IPS-18a (cell line): Measurements from ENCODE around the gene HPSE.

Experiments
- H3K27ac ChIP-seq: one replicate; pipeline ENCODE4 v1.5.1; 2013; ENCODE audit warnings: low read length
- H3K27me3 ChIP-seq: one replicate; pipeline ENCODE4 v1.6.1; 2013; ENCODE audit warnings: mild to moderate bottlenecking, low read length; ENCODE audit not compliant: control insufficient read depth, insufficient read depth
- H3K36me3 ChIP-seq: one replicate; pipeline ENCODE4 v1.6.1; 2013; ENCODE audit warnings: low read depth, low read length; ENCODE audit not compliant: control insufficient read depth
- H3K4me1 ChIP-seq: one replicate; pipeline ENCODE4 v1.6.1; 2013; ENCODE audit warnings: low read depth, low read length; ENCODE audit not compliant: control insufficient read depth
- H3K4me3 ChIP-seq: one replicate; pipeline ENCODE4 v1.5.1; 2013; ENCODE audit warnings: low read length
- H3K9ac ChIP-seq: one replicate; pipeline ENCODE4 v1.6.1; 2013; ENCODE audit warnings: mild to moderate bottlenecking, low read length, moderate library complexity
- H3K9me3 ChIP-seq: one replicate; pipeline ENCODE4 v1.6.1; 2013; ENCODE audit warnings: low read depth, low read length; ENCODE audit not compliant: control insufficient read depth

Gene HPSE

DNA sequence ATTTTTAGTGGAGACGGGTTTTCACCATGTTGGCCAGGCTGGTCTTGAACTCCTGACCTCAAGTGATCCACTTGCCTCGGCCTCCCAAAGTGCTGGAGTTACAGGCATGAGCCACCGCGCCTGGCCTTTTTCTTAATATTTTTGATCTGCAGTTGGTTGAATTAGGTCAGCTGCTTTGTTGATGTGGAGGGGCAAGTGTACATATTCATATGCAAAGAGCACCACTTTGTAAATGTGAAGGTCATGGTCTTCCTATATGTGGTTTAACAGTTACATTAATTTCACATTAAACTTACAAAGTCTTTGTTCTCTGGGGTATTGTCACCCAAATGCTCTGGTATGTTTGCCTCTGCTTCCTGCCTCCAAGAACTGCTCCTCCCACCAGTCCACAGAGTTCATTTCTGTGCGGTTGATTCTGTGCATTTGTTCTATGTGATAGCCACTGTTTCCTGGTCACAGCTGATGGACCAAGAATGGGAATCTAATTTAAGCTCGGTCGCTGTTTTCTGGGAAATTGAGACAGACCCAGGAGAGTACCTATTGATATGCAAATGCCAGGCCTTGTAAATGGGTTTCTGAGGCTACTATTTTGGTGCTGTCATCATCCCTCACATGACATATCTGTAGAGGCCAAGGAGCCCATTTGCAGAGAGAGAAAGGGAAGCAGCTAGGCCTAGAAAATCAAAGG, 26.9 kb upstream of the HPSE start:
- no peak overlapping the region for H3K4me3 ChIP-seq
- no peaks in the 10 kb centered on the region for H3K9me3 ChIP-seq
- peak overlapping the region; percentile 17 for H3K9ac ChIP-seq
- H3K27me3 ChIP-seq, result no peaks in the 10 kb centered on the region
- H3K36me3 ChIP-seq, result no peaks in the 10 kb centered on the region
- H3K4me1 ChIP-seq, result peaks cover 10% of the 10 kb centered on the region
- H3K27ac ChIP-seq, result peak overlapping the region; percentile 30

- Histone ChIP-seq H3K9ac (no peak overlapping the region), H3K4me1 (peaks cover 10% of the 10 kb centered on the region)
Observed at GRCh38 chr4:83360018-83360417, 25.4 kb upstream of the HPSE start.

DNA sequence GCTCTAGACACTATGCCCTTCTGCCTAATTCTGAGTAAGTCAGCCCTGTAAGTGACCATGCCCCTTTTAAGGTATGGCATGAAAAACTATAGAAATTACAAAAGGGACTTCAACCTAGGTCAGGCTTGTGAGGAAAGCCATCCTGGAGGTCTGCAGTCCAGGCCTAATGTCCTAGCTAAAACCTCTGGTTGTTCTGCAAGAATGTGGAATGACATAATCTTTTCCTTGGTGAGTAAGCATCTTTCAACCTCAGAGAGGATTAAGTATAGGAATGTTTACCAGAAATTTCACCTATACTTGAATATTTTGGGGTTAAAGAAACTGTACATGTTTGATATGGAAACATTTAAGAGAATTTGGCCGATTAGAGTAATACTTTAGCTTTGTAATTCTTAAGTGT, 23.8 kb upstream of the HPSE start:
- Histone ChIP-seq H3K4me1 (peaks cover 10% of the 10 kb centered on the region), H3K9ac (no peak overlapping the region), H3K27ac (no peak overlapping the region), H3K9me3 (peaks cover 3% of the 10 kb centered on the region), H3K27me3 (no peaks in the 10 kb centered on the region), H3K4me3 (no peak overlapping the region), H3K36me3 (no peaks in the 10 kb centered on the region)

More at GRCh38 chr4:83360018-83360417, 25.4 kb upstream of the HPSE start:
- Histone ChIP-seq H3K27me3 (no peaks in the 10 kb centered on the region), H3K36me3 (no peaks in the 10 kb centered on the region), H3K27ac (no peak overlapping the region), H3K4me3 (no peak overlapping the region), H3K9me3 (no peaks in the 10 kb centered on the region)

GRCh38 chr4:83356899-83357661, 22.4 kb upstream of the HPSE start:
- no peak overlapping the region for H3K4me3 ChIP-seq
- H3K36me3 ChIP-seq, result no peaks in the 10 kb centered on the region
- H3K9me3 ChIP-seq, result peaks cover 4% of the 10 kb centered on the region
- no peak overlapping the region for H3K9ac ChIP-seq
- peaks cover 6% of the 10 kb centered on the region for H3K4me1 ChIP-seq
- H3K27me3 ChIP-seq, result no peaks in the 10 kb centered on the region
- H3K27ac ChIP-seq, result no peak overlapping the region

- Histone ChIP-seq H3K4me3 (no peak overlapping the region), H3K27me3 (no peaks in the 10 kb centered on the region), H3K4me1 (no peaks in the 10 kb centered on the region), H3K9ac (no peak overlapping the region), H3K27ac (no peak overlapping the region), H3K36me3 (no peaks in the 10 kb centered on the region), H3K9me3 (peaks cover 4% of the 10 kb centered on the region)
Observed at GRCh38 chr4:83353516-83353915, 18.9 kb upstream of the HPSE start.

GRCh38 chr4:83348074-83348473, 13.4 kb upstream of the HPSE start:
- no peak overlapping the region for H3K27ac ChIP-seq
- H3K9ac ChIP-seq, result no peak overlapping the region
- H3K4me1 ChIP-seq, result no peaks in the 10 kb centered on the region
- H3K4me3 ChIP-seq, result no peak overlapping the region
- no peaks in the 10 kb centered on the region for H3K36me3 ChIP-seq
- no peaks in the 10 kb centered on the region for H3K9me3 ChIP-seq
- H3K27me3 ChIP-seq, result no peaks in the 10 kb centered on the region

- H3K4me1 ChIP-seq, result no peaks in the 10 kb centered on the region
- no peaks in the 10 kb centered on the region for H3K27me3 ChIP-seq
- no peaks in the 10 kb centered on the region for H3K9me3 ChIP-seq
- H3K27ac ChIP-seq, result no peak overlapping the region
- no peaks in the 10 kb centered on the region for H3K36me3 ChIP-seq
- H3K4me3 ChIP-seq, result no peak overlapping the region
- H3K9ac ChIP-seq, result no peak overlapping the region
Observed at GRCh38 chr4:83342476-83342875, 7.8 kb upstream of the HPSE start.

- Histone ChIP-seq H3K4me1 (no peaks in the 10 kb centered on the region), H3K36me3 (no peaks in the 10 kb centered on the region), H3K9ac (no peak overlapping the region), H3K27ac (no peak overlapping the region), H3K27me3 (peaks cover 6% of the 10 kb centered on the region), H3K4me3 (no peak overlapping the region), H3K9me3 (no peaks in the 10 kb centered on the region)
Observed at GRCh38 chr4:83340692-83341343, 6.2 kb upstream of the HPSE start.

- no peak overlapping the region for H3K27ac ChIP-seq
- peaks cover 18% of the 10 kb centered on the region for H3K27me3 ChIP-seq
- H3K36me3 ChIP-seq, result no peaks in the 10 kb centered on the region
- no peaks in the 10 kb centered on the region for H3K4me1 ChIP-seq
- no peaks in the 10 kb centered on the region for H3K9me3 ChIP-seq
- no peak overlapping the region for H3K9ac ChIP-seq
- no peak overlapping the region for H3K4me3 ChIP-seq
Observed at GRCh38 chr4:83339573-83339972, 4.9 kb upstream of the HPSE start.

DNA sequence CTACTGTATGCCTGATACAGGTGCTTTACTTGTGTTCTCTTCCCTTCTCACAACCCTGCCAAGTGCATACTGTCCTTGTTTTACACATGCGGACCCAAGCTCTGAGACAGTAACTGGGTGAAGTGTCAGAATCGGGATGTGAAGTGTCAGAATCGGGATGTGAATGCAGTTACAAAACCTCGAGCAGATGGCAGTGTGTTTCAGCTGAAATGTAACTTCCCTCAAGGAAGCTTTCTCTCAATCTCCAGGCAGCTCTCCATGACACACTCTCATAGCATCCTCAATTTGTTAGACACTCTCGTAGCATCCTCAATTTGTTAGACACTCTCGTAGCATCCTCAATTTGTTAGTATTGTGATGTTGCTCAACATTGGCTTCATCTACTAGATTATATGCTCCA, 1.1 kb upstream of the HPSE start:
- Histone ChIP-seq H3K9ac (no peak overlapping the region), H3K9me3 (no peaks in the 10 kb centered on the region), H3K4me1 (no peaks in the 10 kb centered on the region), H3K4me3 (no peak overlapping the region), H3K36me3 (no peaks in the 10 kb centered on the region), H3K27ac (no peak overlapping the region), H3K27me3 (peaks cover 45% of the 10 kb centered on the region)

DNA sequence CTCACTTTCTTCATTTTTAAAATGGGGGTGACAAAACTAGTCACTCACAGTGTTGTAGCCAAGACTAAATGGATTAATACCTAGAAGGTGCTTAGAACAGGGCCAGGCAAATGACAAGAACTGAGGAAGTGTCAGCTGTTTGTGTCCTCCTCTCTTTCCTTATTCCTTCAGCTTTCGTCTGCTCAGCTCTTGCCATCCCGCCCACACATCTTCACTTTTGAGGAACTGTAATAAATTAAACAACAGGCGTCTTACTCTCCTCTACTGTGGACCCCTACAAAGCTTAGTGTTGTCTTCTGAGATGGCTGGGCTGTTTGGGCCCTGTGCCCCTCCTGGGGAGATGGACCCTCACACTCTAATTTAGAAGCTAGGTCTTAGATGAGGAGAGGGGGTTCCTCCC, 2.7 kb downstream of the HPSE start:
- H3K4me3 ChIP-seq, result no peak overlapping the region
- H3K9ac ChIP-seq, result no peak overlapping the region
- H3K4me1 ChIP-seq, result no peaks in the 10 kb centered on the region
- peaks cover 45% of the 10 kb centered on the region for H3K27me3 ChIP-seq
- H3K9me3 ChIP-seq, result no peaks in the 10 kb centered on the region
- no peak overlapping the region for H3K27ac ChIP-seq
- H3K36me3 ChIP-seq, result no peaks in the 10 kb centered on the region
